Lower lobe of right lung (tissue), 2 donors: ENCODE data around the gene SAMD11. TPM values are rescaled to one million over a fixed set of nuclear protein-coding genes. Genes with fewer than 3 reads are reported as not detected.
"Not testable (repeated sequence)": the region's sequence is repeated elsewhere in the genome, so short reads cannot be mapped to it uniquely, and the experiment has no call there.

Experiments used
- ATAC-seq, 2 donors: fragments of 200-7000 bp; cut with Tn5 transposase; one replicate each; pipeline ENCODE4 v1.9.1; 2020 to 2022; ENCODE audit warnings: mild to moderate bottlenecking in 2 of 2, moderate library complexity in 2 of 2
- DNase-seq: peaks from one replicate; pipeline ENCODE4 v3.0.0-alpha.2; 2020
- H3K27ac ChIP-seq: fragments of 200-600 bp; one replicate; pipeline ENCODE4 v1.8.0; 2022
- H3K27me3 ChIP-seq: fragments of 200-600 bp; one replicate; pipeline ENCODE4 v1.8.0; 2022; ENCODE audit warnings: low read depth
- H3K36me3 ChIP-seq: fragments of 200-600 bp; one replicate; pipeline ENCODE4 v1.8.0; 2022; ENCODE audit warnings: mild to moderate bottlenecking
- H3K4me1 ChIP-seq: fragments of 200-600 bp; one replicate; pipeline ENCODE4 v1.8.0; 2022
- H3K4me3 ChIP-seq: fragments of 200-600 bp; one replicate; pipeline ENCODE4 v1.8.0; 2022; ENCODE audit warnings: mild to moderate bottlenecking
- H3K9me3 ChIP-seq: fragments of 200-600 bp; one replicate; pipeline ENCODE4 v1.8.0; 2022
- intact Hi-C: fragments of 100-400 bp; cut with DNase I; formaldehyde crosslinking; loops from one replicate; pipeline ENCODE4 v1.11.0; 2022
- total RNA-seq: library from RNA; stranded (reverse); fragmentation: NEBNext Ultra II Directional; extraction: Animal tissue kit (Norgen Biotek cat#: 25700); gene quantifications from one replicate; pipeline ENCODE4 v1.2.1, GENCODE V29; 2021
- TF ChIP-seq, protein P1 (sequence below): fragments of 200-600 bp; IDR thresholded peaks from one replicate; pipeline ENCODE4 v1.8.0; 2022; ENCODE audit warnings: antibody characterized with exemption, mild to moderate bottlenecking
- donor health status: DM: no; HTN: yes; CAD: no; lungs with severe emphysema.

The SAMD11 gene
- total RNA-seq, 1 donor from 2014 or later = 2.2 TPM

DNA sequence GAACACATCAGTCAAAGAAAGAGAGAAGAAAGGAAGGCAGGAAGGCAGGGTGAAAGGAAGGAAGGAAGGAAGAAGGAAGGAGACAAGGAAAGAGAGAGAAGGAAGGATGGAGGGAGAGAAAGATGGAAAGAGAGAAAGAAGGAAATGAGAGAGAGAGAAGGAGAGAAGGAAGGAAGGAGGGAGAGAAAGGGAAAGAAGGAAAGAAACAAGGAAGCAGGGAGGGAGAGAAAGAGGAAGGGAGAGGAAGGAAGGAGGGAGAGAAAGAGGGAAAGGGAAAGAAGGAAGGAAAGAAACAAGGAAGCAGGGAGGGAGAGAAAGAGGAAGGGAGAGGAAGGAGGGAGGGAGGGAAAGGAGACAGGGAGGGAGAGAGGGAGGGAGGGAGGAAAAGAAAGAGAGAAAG, 35.4 kb upstream of the SAMD11 start:
- Histone ChIP-seq H3K4me3 (no peak overlapping the region), H3K27ac (no peak overlapping the region), H3K9me3 (no peaks in the 10 kb centered on the region), H3K36me3 (no peaks in the 10 kb centered on the region), H3K4me1 (no peaks in the 10 kb centered on the region), H3K27me3 (peaks cover 28% of the 10 kb centered on the region)
- TF ChIP-seq, protein P1, sequence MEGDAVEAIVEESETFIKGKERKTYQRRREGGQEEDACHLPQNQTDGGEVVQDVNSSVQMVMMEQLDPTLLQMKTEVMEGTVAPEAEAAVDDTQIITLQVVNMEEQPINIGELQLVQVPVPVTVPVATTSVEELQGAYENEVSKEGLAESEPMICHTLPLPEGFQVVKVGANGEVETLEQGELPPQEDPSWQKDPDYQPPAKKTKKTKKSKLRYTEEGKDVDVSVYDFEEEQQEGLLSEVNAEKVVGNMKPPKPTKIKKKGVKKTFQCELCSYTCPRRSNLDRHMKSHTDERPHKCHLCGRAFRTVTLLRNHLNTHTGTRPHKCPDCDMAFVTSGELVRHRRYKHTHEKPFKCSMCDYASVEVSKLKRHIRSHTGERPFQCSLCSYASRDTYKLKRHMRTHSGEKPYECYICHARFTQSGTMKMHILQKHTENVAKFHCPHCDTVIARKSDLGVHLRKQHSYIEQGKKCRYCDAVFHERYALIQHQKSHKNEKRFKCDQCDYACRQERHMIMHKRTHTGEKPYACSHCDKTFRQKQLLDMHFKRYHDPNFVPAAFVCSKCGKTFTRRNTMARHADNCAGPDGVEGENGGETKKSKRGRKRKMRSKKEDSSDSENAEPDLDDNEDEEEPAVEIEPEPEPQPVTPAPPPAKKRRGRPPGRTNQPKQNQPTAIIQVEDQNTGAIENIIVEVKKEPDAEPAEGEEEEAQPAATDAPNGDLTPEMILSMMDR = no peak
- no peak for DNase-seq
- ATAC-seq = no peak
- intact Hi-C loops = no loop called here

GRCh38 chr1:889774-890173, 33.9 kb upstream of the SAMD11 start:
- ATAC-seq, H3K4me1 ChIP-seq, H3K36me3 ChIP-seq, intact Hi-C loops, H3K4me3 ChIP-seq, H3K9me3 ChIP-seq, DNase-seq, H3K27ac ChIP-seq: not testable (repeated sequence)
- peaks cover 21% of the 10 kb centered on the region for H3K27me3 ChIP-seq

DNA sequence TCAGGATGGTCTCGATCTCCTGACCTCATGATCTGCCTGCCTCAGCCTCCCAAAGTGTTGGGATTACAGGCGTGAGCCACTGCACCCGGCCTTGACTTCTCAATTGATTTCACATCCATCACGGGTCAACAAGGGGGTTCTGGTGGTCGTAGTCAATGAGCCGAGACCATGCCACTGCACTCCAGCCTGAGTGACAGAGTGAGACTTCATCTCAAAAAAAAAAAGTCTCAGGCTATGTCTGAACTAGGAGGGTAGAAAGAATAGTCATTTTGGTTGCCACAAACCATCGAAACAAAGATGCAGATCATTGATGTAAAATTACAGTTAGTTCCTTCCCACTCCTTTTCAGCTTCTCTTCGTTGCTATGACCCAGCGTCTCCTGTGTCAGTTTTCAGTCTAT, 33.5 kb upstream of the SAMD11 start:
- H3K27ac ChIP-seq, H3K4me3 ChIP-seq, intact Hi-C loops, H3K9me3 ChIP-seq, H3K36me3 ChIP-seq, DNase-seq, ATAC-seq, H3K4me1 ChIP-seq: not testable (repeated sequence)
- H3K27me3 ChIP-seq = peaks cover 22% of the 10 kb centered on the region

DNA sequence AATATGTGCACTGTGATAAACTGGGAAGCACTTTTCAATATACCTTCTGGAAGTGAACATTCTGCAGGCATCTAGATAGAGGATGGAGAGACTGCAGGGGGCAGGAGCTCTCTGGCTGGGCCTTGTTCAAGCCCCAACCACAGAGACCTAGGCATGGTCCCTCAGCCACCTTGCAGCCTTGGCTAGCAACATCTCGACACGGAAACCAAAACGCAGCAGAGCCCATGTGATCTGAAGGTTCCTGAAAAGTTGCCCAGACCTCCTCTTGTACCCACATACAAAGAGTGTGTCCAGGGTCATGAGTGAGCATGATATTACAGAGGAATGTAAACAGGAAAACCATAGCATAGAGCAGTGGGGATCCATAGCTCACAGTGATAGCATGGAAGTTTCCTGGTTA, 33.1 kb upstream of the SAMD11 start:
- intact Hi-C loops = no loop called here

DNA sequence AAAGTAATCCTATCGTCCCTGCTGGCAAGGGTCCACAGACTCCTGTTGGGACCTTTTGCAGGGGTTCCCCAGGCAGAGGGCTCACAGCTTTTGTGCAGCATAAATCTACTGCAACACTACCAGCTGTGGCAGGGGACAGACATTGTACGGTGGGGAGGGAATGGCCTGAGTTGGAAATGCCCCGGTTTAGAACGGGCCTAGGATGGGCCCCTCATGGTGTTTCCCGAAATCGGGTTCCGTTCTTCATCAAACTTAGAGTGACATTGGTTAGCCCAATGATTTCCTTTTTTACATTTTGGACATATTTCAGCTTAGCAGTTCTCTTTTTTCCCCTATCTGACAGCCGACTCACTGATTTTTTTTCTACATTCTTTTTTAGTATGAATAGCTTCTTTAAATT, 26.5 kb upstream of the SAMD11 start:
- Histone ChIP-seq H3K36me3 (no peaks in the 10 kb centered on the region), H3K4me1 (no peaks in the 10 kb centered on the region), H3K27ac (no peak overlapping the region), H3K4me3 (no peak overlapping the region), H3K27me3 (peaks cover 27% of the 10 kb centered on the region), H3K9me3 (no peaks in the 10 kb centered on the region)
- ATAC-seq (no peak), DNase-seq (no peak)
- intact Hi-C loops = no loop called here
- TF ChIP-seq, protein P1 = no peak

More for the DNA sequence above, 33.1 kb upstream of the SAMD11 start:
- ATAC-seq = no peak
- DNase-seq = no peak
- TF ChIP-seq, protein P1 = no peak
- H3K9me3 ChIP-seq = no peaks in the 10 kb centered on the region
- H3K4me3 ChIP-seq = no peak overlapping the region
- no peaks in the 10 kb centered on the region for H3K36me3 ChIP-seq
- H3K4me1 ChIP-seq = no peaks in the 10 kb centered on the region
- H3K27ac ChIP-seq = no peak overlapping the region
- peaks cover 20% of the 10 kb centered on the region for H3K27me3 ChIP-seq

GRCh38 chr1:897951-898350, 25.8 kb upstream of the SAMD11 start:
- H3K4me3 ChIP-seq, intact Hi-C loops, DNase-seq, H3K9me3 ChIP-seq, H3K36me3 ChIP-seq, H3K27ac ChIP-seq, H3K4me1 ChIP-seq, ATAC-seq: not testable (repeated sequence)
- H3K27me3 ChIP-seq = peaks cover 27% of the 10 kb centered on the region

DNA sequence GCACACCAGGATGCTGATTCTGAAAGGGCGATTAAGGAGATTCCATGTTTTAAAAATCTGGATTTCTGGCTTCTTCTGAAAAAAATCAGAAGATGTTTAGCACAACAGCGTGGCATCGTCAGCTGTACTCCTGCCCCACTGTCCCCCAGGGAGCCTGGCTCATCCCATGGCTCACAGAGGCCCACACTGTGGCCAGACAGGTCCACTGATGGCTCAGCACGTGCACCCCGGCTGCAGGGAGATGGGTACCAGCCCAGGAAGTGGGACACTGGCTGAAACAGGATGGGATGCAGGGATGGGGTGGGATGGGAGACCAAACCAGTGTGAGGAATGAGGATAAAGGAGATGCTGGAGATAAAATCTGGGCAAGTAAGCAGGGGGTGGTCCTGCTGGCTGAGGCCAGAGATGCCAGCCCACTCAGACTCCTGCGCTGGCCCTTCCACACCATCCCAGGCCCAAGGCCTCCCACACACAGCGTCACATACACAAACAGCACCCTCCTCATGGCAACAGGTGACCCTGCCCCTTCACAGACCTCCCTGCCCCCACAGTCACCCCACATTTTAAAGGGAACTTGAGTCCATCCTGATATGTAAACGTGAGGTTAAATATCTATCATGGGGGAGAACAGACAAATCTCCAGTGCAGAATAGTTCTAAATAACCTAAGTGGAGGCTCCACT, 23.9 kb upstream of the SAMD11 start:
- Histone ChIP-seq H3K9me3 (no peaks in the 10 kb centered on the region), H3K36me3 (no peaks in the 10 kb centered on the region), H3K4me1 (peaks cover 6% of the 10 kb centered on the region), H3K27ac (no peak overlapping the region), H3K4me3 (no peak overlapping the region), H3K27me3 (peaks cover 23% of the 10 kb centered on the region)
- ATAC-seq (no peak), DNase-seq (no peak)
- TF ChIP-seq, protein P1 = no peak
- intact Hi-C loops = no loop called here
